Ishikawa (cell line): ENCODE data around the gene CYP11A1.

ENCODE experiments used
- CEBPB ChIP-seq: IDR thresholded peaks from 2 replicates; pipeline ENCODE4 v1.6.1; 2012
- CREB1 ChIP-seq: IDR thresholded peaks from 2 replicates; pipeline ENCODE4 v1.6.1; 2012; ENCODE audit warnings: low read depth
- EGR1 ChIP-seq: IDR thresholded peaks from 2 replicates; pipeline ENCODE4 v1.6.1; 2012
- EP300 ChIP-seq: IDR thresholded peaks from 2 replicates; pipeline ENCODE4 v1.6.1; 2012; ENCODE audit warnings: borderline replicate concordance
- FOXM1 ChIP-seq: IDR thresholded peaks from 2 replicates; pipeline ENCODE4 v1.6.1; 2012; ENCODE audit warnings: low read depth, borderline replicate concordance
- MAX ChIP-seq: IDR thresholded peaks from 2 replicates; pipeline ENCODE4 v1.6.1; 2012
- NFIC ChIP-seq: IDR thresholded peaks from 2 replicates; pipeline ENCODE4 v1.6.1; 2012
- RAD21 ChIP-seq: IDR thresholded peaks from 2 replicates; pipeline ENCODE4 v1.6.1; 2012; ENCODE audit warnings: low read depth
- REST ChIP-seq: IDR thresholded peaks from 2 replicates; pipeline ENCODE4 v1.6.1; 2012; ENCODE audit warnings: low read depth, mild to moderate bottlenecking
- TAF1 ChIP-seq: IDR thresholded peaks from 2 replicates; pipeline ENCODE4 v1.6.1; 2012; ENCODE audit warnings: low read depth, mild to moderate bottlenecking
- TCF12 ChIP-seq: IDR thresholded peaks from 2 replicates; pipeline ENCODE4 v1.6.1; 2012; ENCODE audit warnings: low read depth
- TEAD4 ChIP-seq: IDR thresholded peaks from 2 replicates; pipeline ENCODE4 v1.6.1; 2012
- USF1 ChIP-seq: IDR thresholded peaks from 2 replicates; pipeline ENCODE4 v1.6.1; 2012
- YY1 ChIP-seq: IDR thresholded peaks from 2 replicates; pipeline ENCODE4 v1.6.1; 2012; ENCODE audit warnings: low read depth
- ZBTB7A ChIP-seq: IDR thresholded peaks from 2 replicates; pipeline ENCODE4 v1.6.1; 2012; ENCODE audit warnings: low read depth

The CYP11A1 gene

DNA sequence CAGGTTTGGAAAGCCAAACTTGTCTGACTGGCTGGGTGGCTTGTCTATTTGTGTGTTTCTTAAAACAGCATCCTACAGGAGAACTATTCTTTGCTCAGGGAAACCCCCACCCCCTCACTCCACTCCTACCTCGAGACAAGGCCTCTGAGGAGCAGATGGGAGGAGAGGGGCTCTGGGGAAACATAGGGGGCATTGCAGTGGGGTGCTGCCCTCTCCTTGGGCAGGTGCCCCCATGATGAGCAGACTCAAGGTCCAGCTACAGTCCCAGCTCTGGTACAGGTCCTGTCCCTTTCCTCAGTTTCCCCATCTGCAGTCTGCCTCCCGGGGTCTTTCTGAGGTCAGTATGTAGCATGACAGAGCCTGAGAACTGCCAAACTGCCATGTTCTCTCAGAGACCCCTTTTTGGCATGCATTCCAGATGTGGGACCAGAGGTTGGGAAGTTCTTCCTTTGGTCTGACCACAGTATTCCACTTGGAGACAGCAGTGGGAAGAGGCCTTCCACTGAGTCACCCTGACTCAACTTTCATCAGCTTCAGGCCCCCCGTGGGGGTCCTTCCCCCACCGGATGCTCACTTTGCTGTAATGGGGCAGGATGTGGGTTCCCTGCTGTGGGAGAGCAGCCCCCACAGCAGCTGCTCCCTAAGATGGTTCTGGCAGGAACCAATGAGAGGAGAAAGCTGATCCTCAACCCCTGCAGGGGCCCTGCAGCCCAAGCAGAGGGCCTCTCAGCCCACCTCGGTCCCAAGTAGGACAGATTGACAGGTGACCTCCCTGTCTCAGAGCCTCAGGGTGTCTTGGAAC lies 32.3 kb upstream of the CYP11A1 start:
- TF ChIP-seq EP300 (no peak), USF1 (no peak), TEAD4 (no peak), CEBPB (no peak), FOXM1 (no peak), ZBTB7A (0 out of 2 replicates have a peak, but pooled peaks have one; percentile 34), TCF12 (no peak)

- no peak for TF ChIP-seq NFIC
- TF ChIP-seq TAF1 = no peak
- TF ChIP-seq REST = no peak
- no peak for TF ChIP-seq USF1
- no peak for TF ChIP-seq EP300
- TF ChIP-seq CREB1 = no peak
- TF ChIP-seq FOXM1 = no peak
- no peak for TF ChIP-seq EGR1
- TF ChIP-seq ZBTB7A = no peak
- no peak for TF ChIP-seq RAD21
- TF ChIP-seq CEBPB = no peak
- TF ChIP-seq TCF12 = no peak
- no peak for TF ChIP-seq TEAD4
- no peak for TF ChIP-seq YY1
- TF ChIP-seq MAX = no peak
These were observed 31.7 kb upstream of the CYP11A1 start for GRCh38 chr15:74399100-74399499.

DNA sequence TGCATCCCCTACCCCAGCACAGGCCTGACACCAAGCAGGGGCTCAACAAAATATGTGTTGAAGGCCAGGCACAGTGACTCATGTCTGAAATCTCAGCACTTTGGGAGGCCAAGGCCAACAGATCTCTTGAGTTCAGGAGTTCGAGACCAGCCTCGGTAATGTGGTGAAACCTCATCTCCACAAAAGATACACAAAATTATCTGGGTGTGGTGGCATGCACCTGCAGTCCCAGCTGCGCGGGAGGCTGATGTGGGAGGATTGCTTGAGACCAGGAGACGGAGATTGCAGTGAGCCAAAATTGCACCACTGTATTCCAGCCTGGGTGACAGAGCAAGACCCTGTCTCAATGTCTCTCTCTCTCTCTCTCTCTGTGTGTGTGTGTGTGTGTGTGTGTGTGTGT lies 30.7 kb upstream of the CYP11A1 start:
- TF ChIP-seq ZBTB7A (no peak), CREB1 (no peak), RAD21 (no peak), NFIC (no peak), EP300 (no peak), USF1 (no peak), CEBPB (no peak), TAF1 (no peak), REST (no peak), EGR1 (no peak), TCF12 (no peak), TEAD4 (no peak), FOXM1 (no peak)

- no peak for TF ChIP-seq USF1
- no peak for TF ChIP-seq MAX
- TF ChIP-seq TAF1 = no peak
- TF ChIP-seq NFIC = no peak
- TF ChIP-seq EP300 = no peak
- TF ChIP-seq FOXM1 = no peak
- TF ChIP-seq TCF12 = no peak
- TF ChIP-seq ZBTB7A = no peak
- TF ChIP-seq TEAD4 = no peak
- no peak for TF ChIP-seq REST
- no peak for TF ChIP-seq YY1
- TF ChIP-seq EGR1 = no peak
- no peak for TF ChIP-seq CREB1
- no peak for TF ChIP-seq CEBPB
- no peak for TF ChIP-seq RAD21
These were observed 30.0 kb upstream of the CYP11A1 start for GRCh38 chr15:74397239-74398068.
